Stromal cell of bone marrow (primary cell): ENCODE measurements around the gene MROH2B.
A peak's percentile ranks its signal among the peaks of the same experiment; 100 is the strongest.
"Not testable (repeated sequence)": the region's sequence is repeated elsewhere in the genome, so short reads cannot be mapped to it uniquely, and the experiment has no call there.

Source experiments
- DNase-seq: peaks from one replicate; pipeline ENCODE4 v3.0.0-alpha.2; 2012; ENCODE audit warnings: low read depth

MROH2B gene

DNA sequence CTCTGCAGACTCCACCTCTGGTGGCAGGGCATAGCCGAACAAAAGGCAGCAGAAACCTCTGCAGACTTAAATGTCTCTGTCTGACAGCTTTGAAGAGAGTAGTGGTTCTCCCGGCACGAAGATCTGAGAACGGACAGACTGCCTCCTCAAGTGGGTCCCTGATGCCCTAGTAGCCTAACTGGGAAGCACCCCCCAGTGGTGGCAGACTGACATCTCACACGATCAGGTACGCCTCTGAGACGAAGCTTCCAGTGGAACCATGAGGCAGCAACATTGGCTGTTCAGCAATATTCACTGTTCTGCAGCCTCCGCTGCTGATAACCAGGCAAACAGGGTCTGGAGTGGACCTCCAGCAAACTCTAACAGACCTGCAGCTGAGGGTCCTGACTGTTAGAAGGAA is 48.5 kb downstream of the MROH2B start:
- not testable (repeated sequence) for DNase-seq

DNA sequence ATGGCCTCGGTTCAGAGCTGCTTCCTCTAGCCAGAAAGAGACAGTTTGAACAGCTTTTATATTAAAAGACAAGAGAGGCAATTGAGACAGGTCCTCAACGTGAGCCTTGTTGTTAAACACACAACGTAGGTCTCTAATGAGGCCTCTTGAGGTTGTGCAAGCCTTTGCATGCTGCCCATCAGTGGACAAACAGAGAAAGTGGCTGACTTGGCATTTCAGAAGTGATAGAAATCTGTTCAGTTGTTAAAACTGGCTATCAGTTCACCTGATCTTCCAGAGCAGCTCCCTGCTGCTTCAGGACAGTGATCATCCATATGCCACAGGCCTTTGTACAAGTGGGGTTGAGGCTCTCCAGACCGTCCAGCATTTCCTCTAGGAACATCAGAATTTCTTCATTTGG is 58.8 kb downstream of the MROH2B start:
- DNase-seq = no peak

DNA sequence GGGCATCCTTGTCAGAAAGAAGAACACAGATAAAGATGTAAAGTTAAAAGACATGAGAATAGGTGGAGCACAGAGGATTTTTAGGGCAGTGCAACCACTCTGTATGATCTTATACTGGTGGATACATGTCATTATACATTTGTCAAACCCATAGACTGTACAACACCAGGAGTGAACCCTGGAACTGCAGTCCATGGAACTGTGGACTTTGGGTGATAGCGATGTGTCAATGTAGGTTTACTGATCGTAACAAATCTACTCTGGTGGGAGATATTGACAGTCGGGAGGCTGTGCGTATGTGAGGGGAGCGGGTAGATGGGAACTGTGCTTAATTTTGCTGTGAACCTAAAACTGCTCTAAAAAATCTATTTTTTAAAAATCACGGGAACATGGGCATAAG is 60.6 kb downstream of the MROH2B start:
- DNase-seq = no peak

DNA sequence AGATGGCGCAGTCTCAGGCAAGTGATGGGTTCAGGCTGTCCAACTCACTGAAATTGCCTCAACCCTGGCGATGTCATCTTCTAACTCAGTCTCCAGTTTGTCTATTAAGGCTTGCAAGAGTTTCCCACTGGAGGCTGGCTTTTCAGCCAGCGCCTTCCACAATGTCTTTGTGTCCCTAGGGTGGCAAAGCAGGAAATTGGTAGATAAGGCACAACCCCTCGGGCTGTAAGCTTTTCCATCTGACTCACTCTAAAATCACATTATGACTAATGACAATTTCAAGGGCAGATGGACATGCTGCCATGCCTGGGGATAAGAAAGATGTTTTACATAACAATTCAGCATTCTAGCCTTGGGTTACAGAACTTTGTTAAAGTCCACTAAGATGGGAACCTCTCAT is 61.9 kb downstream of the MROH2B start:
- DNase-seq = peak; percentile 72

DNA sequence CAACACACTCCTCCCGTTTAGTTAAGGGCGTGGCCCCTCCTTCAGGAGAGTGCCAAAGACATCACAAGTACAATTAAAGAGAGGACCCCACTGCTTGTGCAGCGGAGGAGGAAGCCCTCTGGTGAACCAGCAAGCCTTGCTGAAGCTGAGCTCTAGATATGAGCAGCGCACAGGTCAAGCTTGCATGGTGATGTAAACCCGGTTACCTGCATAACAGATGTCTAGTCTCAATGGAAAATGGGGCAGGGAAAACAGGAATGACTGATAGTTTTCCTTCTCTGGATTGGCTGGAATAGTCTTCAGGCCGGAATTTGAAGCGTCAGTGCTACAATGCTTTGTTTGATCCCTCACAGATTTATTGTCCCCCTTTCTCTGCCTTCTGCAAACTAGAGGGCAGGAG is 66.2 kb downstream of the MROH2B start:
- no peak for DNase-seq

DNA sequence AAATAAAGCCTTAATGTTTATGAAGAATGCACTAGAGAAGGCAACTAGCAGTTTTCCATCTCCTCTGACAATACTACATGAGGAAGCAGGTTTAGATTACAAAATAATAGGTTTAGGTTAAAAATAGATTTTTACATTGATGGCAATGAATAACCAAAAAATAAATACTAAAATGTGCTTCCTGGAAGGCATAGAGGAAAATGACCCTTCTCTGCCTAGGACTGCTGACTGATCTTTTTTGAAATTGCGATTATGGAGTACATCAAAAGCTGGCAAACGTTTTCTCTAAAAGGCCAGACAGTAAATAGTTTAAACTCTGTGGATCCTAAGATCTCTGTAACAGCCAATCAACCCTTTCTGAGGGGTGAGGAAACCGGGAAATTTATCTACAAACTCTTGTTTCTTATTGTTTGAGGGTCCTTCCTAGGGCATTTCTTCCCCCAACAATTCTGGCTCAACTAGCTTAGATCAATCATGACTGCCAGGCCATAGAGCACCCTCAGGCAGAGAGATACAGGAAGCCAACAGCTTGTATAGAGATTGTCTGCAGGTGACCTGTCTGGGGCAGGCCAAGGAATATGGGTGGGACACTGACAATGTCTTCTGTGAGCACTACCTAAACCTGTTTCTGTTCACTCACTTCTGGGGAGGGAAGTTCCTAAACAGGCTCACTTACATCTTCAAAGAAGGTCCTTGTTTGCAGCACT is 67.3 kb downstream of the MROH2B start:
- no peak for DNase-seq

DNA sequence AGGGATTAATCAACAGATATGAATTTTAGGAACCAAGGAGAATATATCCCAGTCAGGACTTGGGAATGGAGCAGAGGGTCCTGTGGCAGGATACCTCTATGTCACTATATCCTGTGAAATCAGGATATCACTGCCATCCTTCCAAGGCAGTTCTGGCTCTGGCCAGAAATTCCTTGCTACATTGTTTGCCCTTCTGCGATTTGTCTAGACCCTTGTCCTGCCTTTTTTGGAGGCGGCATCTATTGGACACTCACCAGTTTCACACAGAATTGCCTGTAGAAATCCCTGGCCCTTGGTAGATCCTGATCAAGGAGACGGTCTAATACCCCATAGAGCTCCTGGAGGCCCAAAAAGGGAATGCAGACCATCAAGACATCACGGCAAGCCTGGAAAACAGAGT is 71.2 kb downstream of the MROH2B start:
- no peak for DNase-seq

DNA sequence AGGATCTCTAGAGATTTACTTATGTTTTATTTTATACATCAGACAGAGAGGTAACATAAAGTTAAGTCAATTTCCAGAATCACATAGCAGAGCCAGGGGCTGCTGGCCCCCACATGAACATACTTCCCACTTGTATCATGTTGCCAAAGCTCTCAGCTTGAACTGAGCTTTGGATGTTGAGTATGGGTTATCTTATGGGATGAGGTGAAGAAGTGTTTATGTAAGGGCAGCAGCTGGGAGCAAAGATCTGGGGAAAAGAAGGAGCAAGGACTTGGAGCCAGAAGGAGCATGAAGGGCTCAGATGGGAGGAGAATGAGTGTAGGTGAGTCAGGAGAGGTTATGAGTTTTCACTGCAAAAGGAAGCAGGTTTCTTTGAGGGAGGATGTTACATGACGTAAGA is 72.0 kb downstream of the MROH2B start:
- no peak for DNase-seq

DNA sequence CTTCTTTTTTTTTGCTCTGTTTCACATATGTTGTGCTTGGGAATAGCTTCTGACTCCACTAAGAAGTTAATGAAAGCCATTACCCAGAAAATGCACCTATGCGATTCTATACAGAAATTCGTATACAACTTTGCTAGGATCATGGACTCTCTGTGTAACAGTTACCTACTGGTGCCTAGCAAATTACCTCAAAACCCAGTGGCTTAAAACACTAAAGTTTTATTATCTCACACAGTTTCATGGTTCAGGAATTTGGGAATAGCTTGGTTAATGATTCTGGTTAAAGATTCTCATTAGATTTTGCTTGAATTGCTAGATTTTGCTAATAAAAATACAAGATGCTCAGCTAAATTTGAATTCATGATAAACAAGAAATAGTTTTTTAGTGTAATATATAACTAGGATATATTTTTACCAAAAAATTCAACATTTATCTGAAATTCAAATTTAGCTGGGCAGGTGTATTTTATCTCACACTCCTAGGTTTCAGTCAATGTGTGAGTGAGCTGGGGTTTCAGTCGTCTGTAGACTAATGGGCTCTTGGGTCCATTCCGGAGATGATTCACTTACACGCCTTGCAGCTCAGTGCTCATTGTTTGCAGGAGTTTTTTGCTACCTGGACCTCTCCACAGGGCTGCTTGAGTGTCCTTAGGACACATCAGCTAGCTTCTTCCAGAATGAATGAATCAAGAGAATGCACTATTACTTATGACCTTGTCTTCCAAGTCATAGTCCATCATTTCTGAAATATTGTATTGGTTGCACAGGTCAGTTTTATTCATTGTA is 75.1 kb downstream of the MROH2B start:
- no peak for DNase-seq

DNA sequence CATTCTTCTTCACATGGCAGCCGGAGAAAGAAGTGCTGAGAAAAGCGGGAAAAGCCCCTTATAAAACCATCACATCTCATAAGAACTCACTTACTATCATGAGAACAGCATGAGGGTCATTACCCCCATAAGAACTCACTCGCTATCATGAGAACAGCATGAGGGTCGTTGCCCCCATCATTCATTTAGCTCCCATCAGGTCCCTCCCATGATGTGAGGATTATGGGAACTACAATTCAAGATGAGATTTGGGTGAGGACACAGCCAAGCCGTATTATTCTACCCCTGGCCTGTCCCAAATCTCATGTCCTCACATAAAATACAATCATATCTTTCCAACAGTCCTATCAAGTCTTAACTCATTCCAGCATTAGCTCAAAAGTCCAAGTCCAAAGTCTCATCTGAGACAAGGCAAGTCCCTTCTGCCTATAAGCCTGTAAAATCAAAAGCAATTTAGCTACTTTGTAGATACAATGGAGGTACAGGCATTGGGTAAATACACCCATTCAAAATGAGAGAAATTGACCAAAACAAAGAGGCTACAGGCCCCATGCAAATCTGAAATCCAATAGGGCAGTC is 79.1 kb downstream of the MROH2B start:
- DNase-seq = no peak

DNA sequence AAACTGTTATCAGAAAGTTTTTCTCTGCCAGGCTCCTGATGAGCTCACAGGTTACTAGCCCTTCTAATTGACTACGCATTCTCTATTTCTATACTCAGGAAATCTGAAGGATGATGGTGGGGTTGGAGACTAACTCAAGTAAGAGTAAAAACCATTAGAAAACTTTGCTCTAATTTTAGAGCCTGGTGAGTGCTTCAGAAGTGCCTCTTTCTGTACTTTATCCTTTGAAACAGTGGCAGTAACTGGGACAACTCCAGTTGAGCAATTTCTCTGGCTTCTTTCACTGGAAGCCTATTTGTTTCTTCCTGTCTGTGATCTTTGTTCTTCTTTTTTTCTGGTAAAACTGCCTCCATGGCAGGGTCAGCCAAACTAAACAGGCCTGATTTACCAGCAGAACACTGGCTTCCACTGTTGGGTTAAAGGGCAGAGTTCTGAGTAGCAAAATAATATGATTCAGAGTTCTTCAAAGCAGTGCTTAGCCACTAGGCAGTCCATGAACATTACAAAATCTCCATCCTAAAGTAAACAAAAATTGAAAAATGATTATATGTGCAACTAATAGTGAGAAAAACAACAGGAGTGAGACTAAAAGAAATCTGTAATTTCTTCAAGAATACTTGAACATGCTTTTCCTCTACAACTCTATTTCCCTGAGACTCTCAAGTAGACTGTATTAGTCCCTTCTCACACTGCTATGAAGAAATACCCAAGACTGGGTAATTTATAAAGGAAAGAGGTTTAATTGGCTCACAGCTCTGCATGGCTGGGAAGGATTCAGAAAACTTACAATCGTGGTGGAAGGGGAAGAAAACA is 79.8 kb downstream of the MROH2B start:
- DNase-seq = peak; percentile 91

DNA sequence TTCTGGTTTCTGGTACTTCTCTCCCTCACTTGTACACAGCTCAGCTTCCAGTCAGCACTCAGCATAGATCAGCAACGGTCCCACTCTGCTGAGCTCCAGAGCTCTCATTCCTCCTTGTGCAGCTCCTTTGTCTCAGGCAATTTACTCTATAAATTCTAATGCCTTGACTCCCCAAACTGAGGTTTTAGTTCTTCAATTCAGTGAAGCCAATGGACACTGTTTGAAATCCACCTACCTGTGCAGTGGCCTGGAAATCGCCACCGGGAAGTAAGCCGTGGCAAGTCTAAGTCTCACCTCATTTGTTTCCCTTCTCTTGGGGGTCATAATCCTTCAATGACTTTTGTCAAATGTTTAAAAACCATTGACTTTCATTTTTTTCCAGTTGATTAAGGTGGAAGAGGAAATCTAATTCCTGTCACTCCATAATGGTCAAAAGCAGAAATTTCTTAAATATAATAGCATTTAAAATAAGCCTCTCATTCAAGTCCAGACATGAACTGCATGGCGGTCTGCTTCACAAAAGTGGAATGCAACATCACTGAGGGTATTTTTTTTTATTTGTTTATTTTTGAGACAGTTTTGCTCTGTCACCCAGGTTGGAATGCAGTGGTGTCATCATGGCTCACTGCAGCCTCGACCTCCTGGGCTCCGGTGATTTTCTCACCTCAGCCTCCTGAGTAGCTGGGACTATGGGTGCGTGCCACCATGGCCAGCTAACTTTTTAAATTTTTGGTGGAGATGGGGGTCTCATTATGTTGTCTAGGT is 82.2 kb downstream of the MROH2B start:
- DNase-seq = no peak

DNA sequence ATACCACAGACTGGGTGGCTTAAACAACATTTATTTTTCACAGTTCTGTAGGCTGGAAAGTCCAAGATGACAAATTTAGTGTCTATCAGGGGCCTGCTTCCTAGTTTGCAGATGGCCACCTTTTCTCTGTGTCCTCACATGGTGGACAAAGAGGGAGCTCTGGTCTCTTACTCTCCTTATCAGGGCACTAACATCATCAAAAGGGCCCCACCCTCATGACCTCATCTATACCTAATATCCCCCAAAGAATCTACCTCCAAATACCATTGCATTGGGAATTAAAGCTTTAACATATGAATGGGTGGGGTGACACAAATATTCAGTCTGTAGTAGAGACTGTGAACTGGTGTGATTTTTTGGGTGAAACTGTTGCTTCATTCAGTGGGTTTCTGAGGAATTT is 83.8 kb downstream of the MROH2B start:
- DNase-seq = no peak

DNA sequence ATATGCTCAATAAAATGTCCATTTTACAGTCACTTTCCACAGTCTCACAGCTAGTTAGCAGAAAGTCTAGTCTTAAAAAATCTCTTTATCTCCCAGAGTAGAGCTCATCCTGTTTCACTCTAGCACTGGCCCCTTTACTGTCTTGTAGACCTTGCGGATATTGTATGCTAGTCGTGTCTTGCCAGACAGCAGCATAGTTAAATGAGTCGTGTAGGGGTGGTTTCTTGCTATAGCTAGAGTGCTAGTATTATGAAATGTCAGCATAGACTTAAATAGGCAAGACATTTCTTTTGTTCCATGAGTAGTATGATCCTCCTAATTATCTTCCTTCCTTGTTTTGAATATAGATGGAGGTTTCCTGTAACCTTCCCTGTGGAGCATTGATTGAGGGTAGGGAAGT is 84.5 kb downstream of the MROH2B start:
- no peak for DNase-seq

DNA sequence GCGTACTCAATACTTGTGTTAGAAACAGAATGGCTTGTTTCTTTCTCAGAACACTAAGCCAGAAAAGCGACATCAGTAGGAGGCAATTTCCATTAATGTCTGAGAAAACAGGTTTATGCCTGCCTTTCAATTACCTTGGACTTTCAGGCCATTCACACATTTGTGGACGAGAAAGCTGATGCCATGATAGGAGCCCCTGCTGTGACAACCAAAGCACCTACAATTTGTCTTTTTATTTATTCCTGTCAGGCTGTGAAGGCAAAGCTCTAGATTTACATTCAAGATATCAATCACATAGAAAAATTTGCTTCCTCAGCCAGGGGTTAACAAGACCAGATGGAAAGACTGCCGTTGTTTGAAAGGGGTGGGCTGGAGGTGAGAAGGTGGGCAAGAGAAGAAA is 85.6 kb downstream of the MROH2B start:
- no peak for DNase-seq

DNA sequence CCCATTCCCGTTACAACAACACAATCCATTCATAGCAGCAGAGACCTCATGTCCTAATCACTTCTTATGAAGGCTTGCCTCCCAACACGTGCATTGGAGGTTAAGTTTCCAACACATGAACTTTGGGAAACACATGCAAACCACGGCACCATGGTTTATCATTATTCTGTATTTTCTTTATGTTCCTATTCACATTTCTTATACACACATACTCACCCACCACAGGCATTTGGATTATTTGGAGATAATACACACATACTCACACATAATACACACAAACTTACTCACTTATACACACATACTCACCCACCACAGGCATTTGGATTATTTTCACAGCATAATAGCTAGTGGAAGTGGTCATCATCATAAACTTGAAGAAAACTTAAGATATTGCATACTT is 86.3 kb downstream of the MROH2B start:
- DNase-seq = peak; percentile 36

DNA sequence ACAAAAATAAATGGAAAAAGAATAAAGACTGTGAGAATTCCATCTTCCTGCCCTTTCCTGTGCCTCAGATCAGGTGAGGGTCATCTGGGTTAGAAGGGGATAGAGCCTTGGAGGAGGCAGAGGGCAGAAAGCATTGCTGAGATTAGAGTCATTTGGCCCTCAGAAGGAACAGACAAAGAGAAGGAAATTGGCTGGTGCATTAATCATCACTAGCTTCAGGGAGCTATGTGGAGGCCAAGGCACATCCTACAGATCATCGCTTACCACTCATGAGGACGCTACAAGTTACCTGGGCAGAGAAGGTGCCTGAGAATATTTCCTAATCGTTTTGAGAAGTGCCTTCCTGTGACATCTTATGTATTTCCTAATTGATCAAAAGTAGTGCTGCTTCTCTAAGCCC is 87.4 kb downstream of the MROH2B start:
- no peak for DNase-seq

DNA sequence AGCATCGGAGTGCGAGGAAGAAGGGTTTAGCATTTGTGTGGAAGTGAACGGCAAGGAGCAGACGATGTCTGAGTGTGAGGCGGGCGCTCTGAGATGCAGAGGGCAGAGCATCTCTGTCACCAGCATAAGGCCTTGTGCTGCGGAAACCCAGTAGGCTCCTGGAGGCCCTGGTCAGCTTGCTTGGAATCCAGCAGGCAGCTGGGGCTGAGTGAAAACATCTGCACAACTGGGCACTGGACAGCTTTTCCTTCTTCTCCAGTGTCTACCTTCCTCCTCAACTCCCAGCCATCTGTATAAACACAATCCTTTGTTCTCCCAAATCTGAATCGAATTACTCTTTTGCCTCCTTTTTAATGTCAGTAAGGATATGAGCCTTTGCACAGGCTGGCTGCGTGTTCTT is 89.7 kb downstream of the MROH2B start:
- no peak for DNase-seq

DNA sequence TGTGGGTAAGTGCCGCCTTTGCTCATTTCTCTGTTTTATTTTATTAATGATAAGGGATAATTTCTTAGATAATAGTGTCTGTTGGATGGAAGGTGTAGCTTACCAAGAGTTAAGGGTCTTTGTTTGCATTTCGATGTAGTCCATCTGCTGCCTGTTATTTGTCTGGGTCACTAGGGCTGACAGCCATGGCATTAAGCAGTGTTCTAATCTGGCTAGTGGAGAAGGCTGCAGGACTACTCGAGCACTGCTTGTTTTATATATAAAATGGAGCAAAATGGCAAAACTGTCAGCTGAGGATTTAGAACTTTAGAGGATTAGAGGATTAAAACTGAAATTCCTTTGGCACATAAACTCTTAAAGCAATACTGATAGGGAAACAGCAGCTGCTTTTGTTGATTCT is 94.3 kb downstream of the MROH2B start:
- no peak for DNase-seq

DNA sequence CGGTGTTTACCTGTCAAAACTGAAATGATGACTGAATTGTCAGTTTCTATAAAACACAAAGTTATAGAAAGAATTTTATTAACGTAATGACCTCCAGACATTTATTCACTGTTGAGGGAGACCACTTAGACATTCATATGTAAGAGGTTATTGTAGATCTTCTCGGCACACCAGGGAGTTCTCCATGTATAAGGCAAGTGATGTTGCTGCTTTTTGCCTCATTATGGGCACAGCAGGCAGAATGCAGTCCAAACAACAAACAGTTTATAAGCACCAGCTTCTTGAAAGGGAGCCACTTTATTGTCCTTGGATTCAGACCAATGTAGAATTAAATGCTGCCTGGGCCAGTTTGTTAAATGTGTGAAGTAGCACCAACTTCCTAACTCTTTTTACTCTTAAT is 95.1 kb downstream of the MROH2B start:
- DNase-seq = no peak

DNA sequence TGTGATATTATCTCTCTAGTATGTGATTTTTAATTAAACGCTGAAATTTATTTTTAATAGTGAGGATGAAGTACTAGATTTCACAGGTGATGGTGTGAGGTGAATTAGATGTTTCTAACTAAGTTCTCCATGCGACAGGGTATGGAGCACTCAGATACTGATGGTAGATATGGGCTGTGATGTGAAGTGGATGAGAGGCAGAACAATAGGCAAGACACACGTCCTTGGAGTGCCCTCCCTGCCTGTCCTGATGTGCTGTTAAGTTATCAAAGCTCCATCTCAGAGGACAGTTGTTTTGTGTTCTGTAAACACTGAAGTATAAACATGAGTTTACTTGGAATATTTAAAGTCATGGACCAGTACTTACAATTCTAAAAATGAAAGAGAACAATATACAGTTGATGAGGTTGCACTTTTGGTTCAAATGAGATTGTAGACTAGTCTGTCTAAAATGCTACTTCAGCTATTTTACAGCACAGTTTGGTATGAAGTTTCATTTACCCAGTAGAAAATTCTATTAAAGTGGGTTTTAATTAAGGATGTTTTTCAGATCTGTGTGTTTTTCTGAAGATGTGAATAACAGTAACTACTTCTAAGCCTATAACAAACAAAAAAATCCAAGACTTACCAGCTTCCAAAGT is 97.7 kb downstream of the MROH2B start:
- no peak for DNase-seq
